Hepatocyte (in vitro differentiated cells): ENCODE measurements around the gene ATP5PB.

Experiments used
- EZH2 ChIP-seq: fragments of 200-600 bp; sonication (generic); IDR thresholded peaks from 2 replicates; pipeline ENCODE4 v1.6.1; 2016; ENCODE audit warnings: antibody characterized with exemption, mild to moderate bottlenecking, borderline replicate concordance
- EZH2phosphoT487 ChIP-seq: fragments of 200-600 bp; sonication (generic); IDR thresholded peaks from one replicate; pipeline ENCODE4 v1.6.1; 2018; ENCODE audit warnings: antibody characterized with exemption, mild to moderate bottlenecking, low read depth, moderate library complexity; ENCODE audit not compliant: unreplicated experiment, severe bottlenecking
- TF ChIP-seq, protein P1 (sequence below): fragments of 200-600 bp; sonication (generic); IDR thresholded peaks from 2 replicates; pipeline ENCODE4 v1.5.1; 2016; ENCODE audit warnings: antibody characterized with exemption, mild to moderate bottlenecking; ENCODE audit not compliant: poor library complexity

DNA sequence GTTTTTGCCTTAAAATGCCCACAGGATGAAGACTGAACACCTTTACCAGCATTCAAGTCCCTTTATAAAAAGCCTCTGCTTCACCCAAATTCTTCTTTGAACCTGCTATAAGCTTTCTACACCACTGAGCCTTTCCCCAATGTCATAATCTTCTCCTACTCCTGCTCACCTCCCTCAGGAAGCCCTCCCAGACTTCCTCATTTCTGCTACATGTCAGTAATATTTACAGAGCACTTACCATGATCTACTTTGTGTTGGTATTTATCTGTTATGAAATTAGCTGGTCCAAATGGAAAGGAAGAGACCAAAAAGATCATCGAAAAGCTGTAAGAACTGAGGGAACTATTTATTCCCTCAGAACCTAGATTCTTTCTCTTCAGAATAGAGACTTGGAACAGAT, 30.2 kb upstream of the ATP5PB start:
- no peak for TF ChIP-seq EZH2
- TF ChIP-seq, protein P1, sequence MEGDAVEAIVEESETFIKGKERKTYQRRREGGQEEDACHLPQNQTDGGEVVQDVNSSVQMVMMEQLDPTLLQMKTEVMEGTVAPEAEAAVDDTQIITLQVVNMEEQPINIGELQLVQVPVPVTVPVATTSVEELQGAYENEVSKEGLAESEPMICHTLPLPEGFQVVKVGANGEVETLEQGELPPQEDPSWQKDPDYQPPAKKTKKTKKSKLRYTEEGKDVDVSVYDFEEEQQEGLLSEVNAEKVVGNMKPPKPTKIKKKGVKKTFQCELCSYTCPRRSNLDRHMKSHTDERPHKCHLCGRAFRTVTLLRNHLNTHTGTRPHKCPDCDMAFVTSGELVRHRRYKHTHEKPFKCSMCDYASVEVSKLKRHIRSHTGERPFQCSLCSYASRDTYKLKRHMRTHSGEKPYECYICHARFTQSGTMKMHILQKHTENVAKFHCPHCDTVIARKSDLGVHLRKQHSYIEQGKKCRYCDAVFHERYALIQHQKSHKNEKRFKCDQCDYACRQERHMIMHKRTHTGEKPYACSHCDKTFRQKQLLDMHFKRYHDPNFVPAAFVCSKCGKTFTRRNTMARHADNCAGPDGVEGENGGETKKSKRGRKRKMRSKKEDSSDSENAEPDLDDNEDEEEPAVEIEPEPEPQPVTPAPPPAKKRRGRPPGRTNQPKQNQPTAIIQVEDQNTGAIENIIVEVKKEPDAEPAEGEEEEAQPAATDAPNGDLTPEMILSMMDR, result no peak
- TF ChIP-seq EZH2phosphoT487, result no peak
